Measurements from ENCODE around the gene AAR2.

Gene AAR2

GRCh38 chr20:36281785-36282380 lies 45.6 kb downstream of the AAR2 start:
- no peak for DNase-seq

- DNase-seq, result no peak
These were observed 48.5 kb downstream of the AAR2 start for GRCh38 chr20:36284751-36285150.

DNA sequence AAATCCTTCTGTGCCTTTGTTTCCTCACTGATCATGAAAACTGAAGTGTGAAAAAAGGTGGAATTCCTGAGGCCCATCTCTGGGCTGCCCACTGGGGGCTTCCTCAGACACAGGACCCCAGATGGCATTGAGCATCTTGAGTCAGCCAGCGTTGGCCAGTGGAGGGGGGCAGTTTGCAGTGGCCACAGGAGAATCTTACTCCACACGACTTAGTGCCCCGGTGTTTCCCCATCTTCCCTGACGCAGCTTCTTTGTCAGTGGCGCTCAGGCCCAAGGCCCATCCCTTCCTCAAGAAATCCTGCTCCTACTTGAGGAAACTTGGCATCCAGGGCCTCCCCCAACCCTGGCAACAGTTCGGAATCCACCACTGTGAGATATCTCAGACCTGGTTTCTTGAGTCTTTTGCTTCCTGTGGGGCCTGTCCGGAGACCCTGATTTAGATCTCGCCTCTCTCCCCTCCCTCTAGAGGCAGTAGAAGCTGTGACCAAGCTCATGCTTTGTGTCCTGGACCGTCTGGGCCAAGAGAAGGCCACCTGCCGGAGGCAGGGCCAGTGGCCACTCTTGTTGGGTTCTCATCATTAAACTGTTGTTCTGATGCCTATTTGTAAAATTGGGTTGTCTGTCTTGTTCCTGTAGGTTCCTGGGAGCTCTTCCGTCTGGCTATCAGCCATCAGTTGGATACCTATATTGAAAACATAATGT lies 49.6 kb downstream of the AAR2 start:
- no peak for DNase-seq

DNA sequence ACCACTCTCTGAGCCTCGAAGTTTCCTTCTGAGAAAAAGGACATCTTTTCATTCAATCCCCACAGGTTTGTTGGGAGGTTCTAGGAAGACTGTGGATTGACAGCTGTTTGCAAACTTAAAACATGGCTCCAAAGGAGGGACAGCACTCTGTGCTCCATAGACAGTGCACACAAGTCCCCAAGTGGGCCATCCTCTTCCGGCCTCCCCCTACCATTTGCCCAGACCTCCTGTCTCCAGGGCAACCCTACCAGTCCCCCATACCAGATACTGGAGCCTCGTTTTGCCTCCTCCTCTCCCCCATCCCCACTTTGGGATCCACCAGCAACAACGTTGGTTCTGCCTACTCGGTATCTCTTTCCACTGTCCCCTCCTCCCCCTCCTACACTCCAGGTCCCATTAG lies 61.4 kb downstream of the AAR2 start:
- DNase-seq, result no peak

DNA sequence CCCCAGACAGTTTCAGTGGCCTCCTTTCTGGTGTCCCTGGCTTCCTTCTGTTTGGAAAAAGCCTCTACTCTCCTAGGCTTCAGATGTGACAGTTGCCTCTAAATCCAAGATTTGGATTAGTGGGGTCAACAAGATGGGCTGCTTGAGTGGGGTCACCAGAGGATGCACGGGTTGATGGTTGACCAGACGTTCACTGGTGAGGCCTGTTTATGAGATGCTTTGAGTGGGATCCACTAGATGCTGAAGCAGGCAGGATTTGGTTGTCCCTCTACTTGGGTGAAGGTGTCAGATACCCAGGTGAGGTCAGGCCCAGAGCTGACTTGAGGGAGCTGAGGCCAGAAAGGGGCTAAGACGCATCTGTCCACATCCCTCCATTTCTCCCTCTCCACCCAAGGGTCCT lies 61.8 kb downstream of the AAR2 start:
- DNase-seq, result no peak

GRCh38 chr20:36298795-36299339 lies 62.6 kb downstream of the AAR2 start:
- DNase-seq, result no peak

GRCh38 chr20:36299459-36299858 lies 63.2 kb downstream of the AAR2 start:
- DNase-seq, result no peak

- DNase-seq, result no peak
These were observed 65.3 kb downstream of the AAR2 start for GRCh38 chr20:36301359-36302119.

DNA sequence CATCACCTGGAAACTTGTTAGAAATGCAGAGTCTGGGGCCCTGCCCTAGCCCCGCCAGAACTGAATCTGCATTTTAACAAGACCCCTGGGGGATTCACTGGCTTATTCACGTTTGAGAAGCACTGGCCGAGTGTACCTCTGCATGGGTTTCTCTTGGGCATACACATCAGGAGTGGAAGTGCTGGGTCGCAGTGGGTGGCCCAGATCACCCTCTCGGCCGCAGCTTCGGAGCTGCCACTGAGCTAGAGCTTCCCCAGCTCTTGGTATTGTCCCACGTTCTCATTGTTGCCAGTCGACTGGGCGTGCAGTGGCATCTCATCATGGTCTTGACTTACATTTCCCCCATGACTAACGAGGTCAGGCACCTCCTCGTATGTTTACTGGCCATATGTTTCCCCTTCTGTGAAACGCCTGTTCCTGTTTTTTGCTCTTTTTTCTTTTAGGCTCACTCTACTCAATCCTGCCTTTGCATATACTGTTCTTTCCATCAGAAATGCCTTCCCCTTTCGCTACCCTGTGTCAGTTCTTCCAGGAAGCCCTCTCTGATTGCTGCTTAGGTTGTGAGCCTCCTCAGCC lies 66.8 kb downstream of the AAR2 start:
- no peak for DNase-seq

GRCh38 chr20:36303831-36304230 lies 67.6 kb downstream of the AAR2 start:
- DNase-seq, result no peak

DNA sequence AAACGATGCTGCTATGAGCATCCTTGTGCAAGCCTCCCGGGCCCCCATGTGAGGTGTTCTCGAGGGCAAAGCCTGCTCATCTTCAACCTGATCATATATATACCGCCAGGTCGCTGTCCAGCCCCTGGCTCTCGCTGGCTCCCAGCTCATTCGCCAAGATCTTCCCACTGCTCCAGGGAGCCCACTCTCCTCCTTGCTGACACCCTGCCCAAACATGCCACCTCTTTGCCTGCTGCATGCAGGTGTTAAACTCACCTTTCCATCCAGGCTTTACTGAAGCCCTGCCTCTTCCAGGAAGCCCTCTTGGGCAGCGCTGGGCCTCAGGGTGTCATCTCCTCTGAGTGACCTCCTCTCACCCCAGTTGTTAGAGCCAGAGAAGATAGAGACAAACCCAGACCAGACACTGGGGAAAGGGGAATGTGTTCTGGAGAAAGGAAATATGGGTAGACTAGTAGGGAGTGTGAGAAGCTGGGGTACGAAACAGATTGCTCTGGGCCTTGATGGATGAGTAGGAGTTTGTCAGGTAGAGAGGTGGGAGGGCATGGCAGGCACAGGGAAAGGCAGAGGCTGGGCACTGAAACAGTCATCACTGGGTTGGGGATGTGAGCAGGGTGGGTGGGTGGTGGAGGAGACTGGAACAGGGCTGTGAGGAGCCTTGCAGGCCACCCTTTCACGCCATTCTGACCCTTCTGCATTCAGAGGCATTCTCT lies 68.7 kb downstream of the AAR2 start:
- DNase-seq, result no peak

GRCh38 chr20:36305602-36306551 lies 69.6 kb downstream of the AAR2 start, which contains the start of gene DLGAP4:
Gene DLGAP4 (plus strand): TSS chr20:36306339. CDS start chr20:36431718, 125,379 bp downstream.
- no peak for DNase-seq

Data from activated gamma-delta T cell treated with Interleukin-2 at 50 U/mL for 16 hours (primary cell).